Liver (tissue), 3 donors: Measurements from ENCODE around the gene GLB1L3.
"Not testable (repeated sequence)": the region's sequence is repeated elsewhere in the genome, so short reads cannot be mapped to it uniquely, and the experiment has no call there.

Experiments used
- ATF3 ChIP-seq: IDR thresholded peaks from 2 replicates; pipeline ENCODE4 v1.6.1; 2016; ENCODE audit warnings: antibody characterized with exemption
- CTCF ChIP-seq: fragments of 150-350 bp; IDR thresholded peaks from 2 replicates; pipeline ENCODE4 v1.5.1; 2017; ENCODE audit warnings: improper control_type of control experiment, low read depth, low read length; ENCODE audit not compliant: missing input control
- FOXA1 ChIP-seq: IDR thresholded peaks from 2 replicates; pipeline ENCODE4 v1.6.1; 2016; ENCODE audit warnings: antibody characterized with exemption
- GABPA ChIP-seq, 2 donors: IDR thresholded peaks in 1 of 2; conservative IDR thresholded peaks in 1 of 2; 2 replicates each; pipeline ENCODE4 v1.6.1; 2016; ENCODE audit warnings: antibody characterized with exemption in 2 of 2, mild to moderate bottlenecking in 1 of 2, moderate library complexity in 1 of 2
- JUND ChIP-seq, 2 donors: IDR thresholded peaks; 2 replicates each; pipeline ENCODE4 v1.6.1; 2016; ENCODE audit warnings: antibody characterized with exemption in 2 of 2
- NR2F2 ChIP-seq: IDR thresholded peaks from 2 replicates; pipeline ENCODE4 v1.6.1; 2016; ENCODE audit warnings: antibody characterized with exemption
- RAD21 ChIP-seq, 2 donors: IDR thresholded peaks; 2 replicates each; pipeline ENCODE4 v1.6.1; 2016; ENCODE audit warnings: antibody characterized with exemption in 2 of 2, mild to moderate bottlenecking in 2 of 2
- REST ChIP-seq: IDR thresholded peaks from 2 replicates; pipeline ENCODE4 v1.6.1; 2016; ENCODE audit warnings: antibody characterized with exemption, mild to moderate bottlenecking
- RXRA ChIP-seq, 2 donors: IDR thresholded peaks; 2 replicates each; pipeline ENCODE4 v1.6.1; 2017 to 2018; ENCODE audit warnings: antibody characterized with exemption in 2 of 2, mild to moderate bottlenecking in 1 of 2
- SP1 ChIP-seq: IDR thresholded peaks from 2 replicates; pipeline ENCODE4 v1.6.1; 2018; ENCODE audit warnings: antibody characterized with exemption, mild to moderate bottlenecking
- TAF1 ChIP-seq: conservative IDR thresholded peaks from 2 replicates; pipeline ENCODE4 v1.6.1; 2016; ENCODE audit warnings: antibody characterized with exemption, mild to moderate bottlenecking
- YY1 ChIP-seq: IDR thresholded peaks from 2 replicates; pipeline ENCODE4 v1.6.1; 2016; ENCODE audit warnings: antibody characterized with exemption, mild to moderate bottlenecking
- ZBTB33 ChIP-seq: IDR thresholded peaks from 2 replicates; pipeline ENCODE4 v1.6.1; 2016; ENCODE audit warnings: antibody characterized with exemption
- donor health status: healthy.
- donor health status: healthy.

GRCh38 chr11:134284349-134284748 lies 8.2 kb downstream of the GLB1L3 start:
- not testable (repeated sequence) for TF ChIP-seq RXRA (IDR thresholded peaks at IDR 0.05); CTCF; SP1; YY1; TAF1; JUND (IDR thresholded peaks at IDR 0.05); ATF3; RAD21 (IDR thresholded peaks at IDR 0.05); REST; FOXA1; NR2F2; GABPA (IDR thresholded peaks at IDR 0.05 in 1 of 2, conservative IDR thresholded peaks at IDR 0.05 in 1 of 2); ZBTB33
